Stimulated activated CD4-positive, alpha-beta T cell treated with anti-CD3 and anti-CD28 coated beads, Interleukin-1b, Interleukin-23, amount 100 ng/mL, for 24 hours (primary cell): ENCODE measurements around the gene ANKDD1A.

Source experiments
- DNase-seq, 4 experiments: peaks; one replicate each; pipeline ENCODE4 v3.0.0-alpha.2; 2020; ENCODE audit warnings: low read depth in 4 of 4, low spot score in 1 of 4

ANKDD1A gene

DNA sequence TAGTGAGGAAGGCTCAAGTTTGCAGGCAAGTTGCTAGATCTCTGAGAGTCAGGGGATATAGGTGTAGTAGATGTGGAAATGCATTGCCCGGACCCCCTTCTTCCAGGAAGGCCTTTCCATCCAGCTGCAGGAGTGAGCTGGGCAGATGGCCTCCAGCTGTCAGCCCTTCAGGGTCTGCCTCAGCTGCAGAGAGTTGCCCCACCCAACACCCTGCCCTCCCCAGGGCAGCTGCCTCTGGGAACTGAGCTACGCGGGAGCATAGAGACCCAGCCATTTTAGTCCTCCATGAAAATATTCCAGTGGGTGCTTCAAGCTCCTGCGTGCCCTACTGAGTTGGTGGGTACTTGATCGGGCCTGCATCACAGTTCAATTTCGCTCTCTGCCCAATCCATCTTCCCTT, 48.5 kb downstream of the ANKDD1A start:
- DNase-seq, result no peak

DNA sequence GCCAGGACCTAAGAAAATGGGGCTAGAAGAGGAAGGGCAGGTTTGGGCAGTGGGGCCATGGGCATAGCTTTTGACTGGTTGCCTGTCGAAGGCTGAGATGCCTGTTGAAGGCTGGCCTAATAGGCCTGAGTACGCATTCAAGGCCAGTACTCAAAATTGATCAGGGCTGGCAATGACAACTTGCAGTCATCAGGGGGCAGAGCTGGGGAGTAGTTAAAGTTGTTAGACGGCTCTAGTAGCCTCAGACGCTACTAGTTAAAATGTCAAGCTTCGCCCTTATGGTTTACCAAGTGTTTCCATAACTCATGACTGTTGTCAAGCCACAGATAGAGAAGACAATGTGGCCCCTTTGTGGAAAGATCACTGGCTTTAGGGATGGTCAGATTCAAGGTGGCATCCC, 49.3 kb downstream of the ANKDD1A start:
- DNase-seq, result no peak

DNA sequence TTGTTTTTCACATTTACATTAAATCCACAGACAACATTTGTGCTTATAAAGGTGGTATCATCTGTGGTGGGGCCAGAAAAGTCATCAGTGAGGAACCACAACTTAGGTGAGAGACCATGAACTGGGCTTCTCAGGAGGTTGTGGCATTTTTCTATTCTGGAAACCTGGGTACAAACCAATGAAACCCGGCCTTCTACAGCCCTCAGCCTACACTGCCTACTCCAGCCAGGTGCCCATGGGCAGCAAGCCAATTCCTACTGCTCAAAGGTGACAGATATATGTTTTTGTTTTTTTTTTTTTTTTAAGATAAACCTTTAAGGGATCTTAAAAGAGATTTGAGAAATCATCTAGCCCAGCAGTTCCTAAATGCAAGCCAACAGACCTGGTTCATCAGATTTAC, 57.7 kb downstream of the ANKDD1A start:
- no peak for DNase-seq

DNA sequence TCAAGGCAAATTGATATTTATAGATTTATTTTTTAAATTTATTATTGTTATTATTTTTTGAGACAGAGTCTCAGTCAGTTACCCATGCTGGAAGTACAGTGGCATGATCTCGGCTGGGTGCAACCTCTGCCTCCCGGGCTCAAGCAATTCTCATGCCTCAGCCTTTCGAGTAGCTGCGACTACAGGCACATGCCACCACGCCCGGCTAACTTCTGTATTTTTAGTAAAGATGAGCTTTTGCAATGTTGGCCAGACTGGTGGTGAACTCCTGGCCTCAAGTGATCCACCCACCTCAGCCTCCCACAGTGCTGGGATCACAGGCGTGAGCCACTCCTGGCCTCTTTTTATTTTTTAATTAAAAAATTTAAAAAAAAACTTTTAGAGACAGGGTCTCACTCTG, 59.0 kb downstream of the ANKDD1A start:
- no peak for DNase-seq

- no peak for DNase-seq
Observed at GRCh38 chr15:64975390-64975789, 63.7 kb downstream of the ANKDD1A start.

DNA sequence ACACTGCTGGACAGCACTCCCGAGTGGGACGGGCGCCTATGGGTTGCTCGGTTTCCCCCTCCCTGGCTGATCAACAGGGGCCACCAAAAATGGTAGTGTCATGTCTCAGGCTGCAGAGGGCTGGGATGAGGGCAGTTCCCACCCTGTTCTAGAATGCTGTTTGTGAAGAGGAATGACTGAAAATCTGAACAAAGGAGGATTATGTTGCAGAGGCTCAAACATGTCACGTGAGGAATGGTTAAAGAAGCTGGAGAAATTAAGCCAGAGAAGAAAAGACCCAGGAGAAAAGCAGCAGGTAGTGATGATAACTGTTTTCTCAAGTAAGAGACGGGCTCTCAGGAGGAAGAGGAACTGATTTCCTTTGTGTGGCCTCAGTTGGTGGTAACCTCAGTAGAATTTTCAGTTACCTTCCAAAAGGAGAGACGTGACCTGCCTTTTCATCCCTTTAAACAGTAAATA, 67.6 kb downstream of the ANKDD1A start:
- no peak for DNase-seq

GRCh38 chr15:64981812-64982431, 70.2 kb downstream of the ANKDD1A start:
- no peak for DNase-seq

DNA sequence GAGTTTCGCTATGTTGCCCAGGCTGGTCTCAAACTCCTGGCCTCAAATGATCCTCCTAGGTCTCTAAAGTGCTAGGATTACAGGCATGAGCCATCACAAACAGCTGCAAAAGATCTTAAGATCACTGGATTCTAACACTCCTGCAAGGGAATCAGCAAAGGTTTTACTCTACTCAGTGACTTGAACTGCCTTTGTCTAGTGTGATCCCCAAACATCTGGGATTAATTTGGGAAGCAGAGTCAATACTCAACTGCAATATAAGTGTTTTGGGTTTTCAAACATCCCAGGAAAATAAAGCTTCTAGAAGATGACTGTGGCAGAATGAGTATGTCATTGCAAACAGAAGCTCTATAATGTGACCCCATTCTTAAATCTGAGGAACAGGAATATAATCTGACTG, 70.8 kb downstream of the ANKDD1A start:
- DNase-seq, result no peak

- DNase-seq, result no peak
Observed at GRCh38 chr15:64985366-64986033, 73.8 kb downstream of the ANKDD1A start.

GRCh38 chr15:64987136-64987535, 75.4 kb downstream of the ANKDD1A start:
- no peak for DNase-seq

- peak; percentile 80 to 88 (median 87) for DNase-seq
Observed at GRCh38 chr15:64989416-64990167, 77.9 kb downstream of the ANKDD1A start, which contains the start of gene SPG21. SPG21 (minus strand) TSS chr15:64989914; CDS start chr15:64983569, 6,345 bp downstream.

DNA sequence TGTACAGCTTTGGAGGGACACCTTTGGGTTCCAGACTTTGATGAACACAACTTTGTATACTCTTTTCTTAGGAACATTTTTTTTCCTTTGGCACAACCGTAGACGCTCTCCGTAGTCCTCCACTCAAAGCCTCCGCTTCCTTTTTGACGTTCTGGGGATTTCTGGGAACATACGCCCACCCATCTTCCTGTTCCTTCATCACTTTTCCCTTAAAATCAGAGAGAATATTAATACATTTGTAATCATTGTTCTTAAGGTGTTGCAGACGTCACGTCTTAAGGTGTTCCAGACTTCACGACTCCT, 78.4 kb downstream of the ANKDD1A start:
- DNase-seq, result no peak

DNA sequence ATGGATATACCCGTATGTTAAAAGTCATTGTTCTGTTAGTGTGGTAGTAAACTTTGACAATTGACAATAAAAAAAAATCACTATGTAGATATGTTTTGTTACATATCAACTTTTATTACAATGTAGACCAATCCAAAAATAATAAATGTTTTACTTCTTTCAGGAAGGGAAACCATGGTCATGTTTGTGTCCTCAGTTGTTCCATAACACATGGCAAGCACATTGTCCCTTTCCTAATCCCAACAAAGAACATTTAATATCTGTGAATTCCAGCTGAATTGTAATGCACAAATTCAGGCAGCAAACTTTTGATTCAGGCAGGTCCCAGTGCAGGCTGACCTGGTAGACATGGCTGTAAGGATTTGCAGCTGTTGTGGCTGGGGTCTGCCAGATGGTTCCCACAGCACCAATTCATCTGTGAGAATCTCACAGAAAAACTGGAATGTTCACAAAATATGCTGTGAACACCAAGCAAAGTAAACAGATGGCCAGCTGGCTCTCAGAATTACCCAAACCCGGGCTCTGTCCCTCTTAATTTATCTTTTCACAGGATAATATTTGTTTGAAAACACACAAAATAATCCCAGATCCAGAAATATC, 79.9 kb downstream of the ANKDD1A start:
- DNase-seq, result no peak

GRCh38 chr15:64993290-64993689, 81.6 kb downstream of the ANKDD1A start:
- no peak for DNase-seq

DNA sequence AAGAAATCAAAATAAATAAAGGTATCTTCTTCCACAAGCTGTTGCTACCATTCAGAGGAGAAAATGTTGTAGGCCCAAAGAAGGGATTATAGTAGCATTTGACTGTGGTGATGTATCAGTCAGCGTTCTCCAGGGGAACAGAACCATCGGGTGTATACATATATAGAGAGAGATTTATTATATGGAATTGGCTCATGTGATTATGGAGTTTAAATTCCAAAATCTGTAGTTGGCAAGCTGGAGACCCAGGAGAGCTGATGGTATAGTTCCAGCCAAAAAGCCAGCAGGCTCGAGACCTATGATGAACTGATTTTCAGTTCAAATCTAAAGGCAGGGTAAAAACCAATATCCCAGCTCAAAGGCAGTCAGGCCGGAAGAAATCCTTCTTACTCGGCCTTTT, 85.4 kb downstream of the ANKDD1A start:
- DNase-seq, result no peak

GRCh38 chr15:64997745-64998375, 86.2 kb downstream of the ANKDD1A start:
- DNase-seq, result no peak

DNA sequence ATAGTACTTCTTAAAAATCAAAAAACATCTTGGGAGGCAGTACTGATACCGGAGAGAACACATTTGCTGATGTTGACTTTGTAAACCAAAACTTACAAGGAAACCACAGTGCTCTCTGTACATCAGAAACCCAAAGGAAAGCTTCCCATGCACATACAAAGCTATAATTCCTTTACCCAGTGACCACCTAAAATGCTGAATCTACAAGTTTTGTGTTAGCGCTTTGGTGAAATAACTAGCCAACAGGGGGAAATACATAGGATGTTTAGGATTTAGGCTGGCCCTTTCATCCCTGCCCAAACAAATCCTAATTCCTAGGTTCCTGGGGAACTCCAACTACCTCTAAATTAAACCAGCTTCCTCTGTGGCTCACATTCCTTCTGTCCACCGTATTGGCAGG, 93.3 kb downstream of the ANKDD1A start:
- DNase-seq, result no peak

- DNase-seq, result no peak
Observed at GRCh38 chr15:65006876-65007275, 95.2 kb downstream of the ANKDD1A start.
